A549 treated with DMSO at 1 μM for 4 hours (cell line): ENCODE measurements around the gene RNF111. TPM values are rescaled to one million over a fixed set of nuclear protein-coding genes. Genes with fewer than 3 reads are reported as not detected.

Source experiments
- total RNA-seq: library from RNA; stranded (reverse); fragments of 200-300 nt; extraction: Qiagen RNA extraction; gene quantifications from 5 replicates; pipeline ENCODE4 v1.2.3, GENCODE V29; 2022; ENCODE audit warnings: low read depth

The RNF111 gene
- 22.1 to 29.6 TPM (median 26.6 TPM) in 5 replicates for total RNA-seq

DNA sequence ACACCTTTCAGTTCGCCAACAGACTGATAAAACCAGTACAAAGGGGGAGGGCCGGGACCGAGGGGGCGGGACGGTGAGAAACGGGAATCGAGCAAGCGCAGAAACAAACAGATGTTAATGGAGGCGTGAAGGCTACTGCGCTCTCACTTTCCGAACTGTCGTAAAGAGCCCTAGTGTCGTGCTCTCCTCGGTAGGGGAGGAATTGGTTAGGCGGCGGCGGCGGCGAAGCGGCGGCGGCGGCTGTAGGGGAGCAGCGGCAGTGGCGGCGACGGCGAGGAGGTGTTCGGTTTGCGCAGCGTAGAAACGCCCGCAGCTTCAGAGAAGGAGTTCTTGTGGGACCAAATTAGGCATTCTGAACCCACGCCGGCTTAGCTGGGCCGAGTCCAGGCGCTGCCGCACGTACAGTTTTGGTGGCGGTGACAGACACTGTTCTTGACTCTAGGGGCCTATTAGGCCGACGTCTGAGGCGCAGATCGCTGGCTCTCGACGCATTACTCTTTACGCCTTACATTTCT, at the start of gene RNF111:
Gene RNF111, plus strand, starts transcription at position 173 of the 515 bp plus-strand sequence. CDS start 43,160 bp downstream, outside the sequence.

DNA sequence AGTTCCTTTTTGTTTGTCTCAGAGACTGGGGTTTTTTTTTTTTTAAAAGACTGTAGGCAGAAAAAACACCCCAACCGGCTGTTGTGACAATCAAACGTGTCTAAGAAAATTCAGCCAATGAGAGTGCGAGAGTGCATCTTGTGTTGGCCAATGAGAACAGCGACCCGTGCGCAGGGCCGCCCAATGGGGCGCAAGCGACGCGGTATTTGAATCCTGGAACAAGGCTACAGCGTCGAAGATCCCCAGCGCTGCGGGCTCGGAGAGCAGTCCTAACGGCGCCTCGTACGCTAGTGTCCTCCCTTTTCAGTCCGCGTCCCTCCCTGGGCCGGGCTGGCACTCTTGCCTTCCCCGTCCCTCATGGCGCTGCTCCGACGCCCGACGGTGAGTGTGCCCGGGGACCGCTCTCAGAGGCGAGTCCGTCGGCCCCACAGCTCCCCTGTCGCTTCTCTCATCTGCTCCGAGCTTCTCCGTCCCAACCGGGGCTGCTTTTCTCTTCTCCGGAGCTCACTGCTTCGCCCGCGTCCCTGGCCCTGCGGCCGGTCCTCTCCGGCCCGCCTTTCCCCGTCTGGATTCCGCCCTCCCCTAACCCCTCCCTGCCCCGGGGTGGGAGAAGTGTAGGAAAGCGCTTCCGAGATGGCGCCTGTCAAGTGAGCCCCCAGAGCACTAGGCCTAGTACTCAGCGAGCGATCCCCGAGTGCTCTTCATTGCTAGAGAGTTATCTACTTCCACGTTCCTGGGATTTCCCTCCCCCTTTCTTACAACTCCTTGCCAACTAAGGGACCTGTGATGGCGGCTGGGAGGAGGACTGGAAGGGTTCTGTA, 117.7 kb downstream of the RNF111 start, which contains the start of gene CCNB2:
Gene CCNB2, plus strand, starts transcription at position 235 of the 821 bp plus-strand sequence. Its CDS starts 123 bp downstream, at position 358.

Other genes with a start within 250 kb of the RNF111 start
- 104 to 158 TPM (median 135 TPM) in 5 replicates for gene ADAM10, start 238.0 kb upstream of the RNF111 start, total RNA-seq
- gene MINDY2, start 216.4 kb upstream of the RNF111 start, total RNA-seq, result 3.3 to 7.4 TPM (median 5.4 TPM) in 5 replicates
- 75.6 to 86.8 TPM (median 80.6 TPM) in 5 replicates for gene SLTM, start 54.0 kb upstream of the RNF111 start, total RNA-seq
- 95.3 to 108 TPM (median 106 TPM) in 5 replicates for gene CCNB2, start 117.5 kb downstream of the RNF111 start, total RNA-seq
- not detected in 5 replicates for gene LDHAL6B, start 219.2 kb downstream of the RNF111 start, total RNA-seq